T-helper 2 cell treated with Interferon-gamma antibody and Interleukin-4, amounts not matched to agents 5 μg/mL and 100 μg/mL, for 36 hours (primary cell): ENCODE measurements around the gene ANKRD6.

ENCODE experiments used
- DNase-seq: peaks from one replicate; pipeline ENCODE4 v3.0.0; 2021; ENCODE audit warnings: low spot score
- H3K27ac Mint-ChIP-seq: one replicate; pipeline ENCODE4 v1.8.0; 2021; ENCODE audit warnings: mild to moderate bottlenecking, mixed read lengths
- H3K27me3 Mint-ChIP-seq: one replicate; pipeline ENCODE4 v1.8.0; 2021; ENCODE audit warnings: low read depth, mixed read lengths
- H3K36me3 Mint-ChIP-seq: one replicate; pipeline ENCODE4 v1.8.0; 2021; ENCODE audit warnings: low read depth, mixed read lengths
- H3K4me1 Mint-ChIP-seq: one replicate; pipeline ENCODE4 v1.8.0; 2021; ENCODE audit warnings: low read depth, mixed read lengths
- H3K4me3 Mint-ChIP-seq: one replicate; pipeline ENCODE4 v1.8.0; 2022; ENCODE audit warnings: mild to moderate bottlenecking, moderate library complexity, mixed read lengths
- H3K9me3 Mint-ChIP-seq: one replicate; pipeline ENCODE4 v1.8.0; 2021; ENCODE audit warnings: mixed read lengths

ANKRD6 gene

GRCh38 chr6:89555806-89556205, 122.9 kb downstream of the ANKRD6 start:
- Mint-ChIP-seq H3K9me3 (no peaks in the 10 kb centered on the region), H3K4me3 (no peak overlapping the region), H3K4me1 (no peaks in the 10 kb centered on the region), H3K27ac (no peak overlapping the region), H3K27me3 (peaks cover 11% of the 10 kb centered on the region), H3K36me3 (no peaks in the 10 kb centered on the region)
- no peak for DNase-seq

- H3K27me3 Mint-ChIP-seq, result peaks cover 11% of the 10 kb centered on the region
- no peak for DNase-seq
- no peak overlapping the region for H3K27ac Mint-ChIP-seq
- no peak overlapping the region for H3K4me3 Mint-ChIP-seq
- no peaks in the 10 kb centered on the region for H3K36me3 Mint-ChIP-seq
- H3K9me3 Mint-ChIP-seq, result no peaks in the 10 kb centered on the region
- no peaks in the 10 kb centered on the region for H3K4me1 Mint-ChIP-seq
These were observed 126.5 kb downstream of the ANKRD6 start for GRCh38 chr6:89559487-89559886.

- H3K36me3 Mint-ChIP-seq, result no peaks in the 10 kb centered on the region
- H3K4me1 Mint-ChIP-seq, result no peaks in the 10 kb centered on the region
- DNase-seq, result no peak
- no peaks in the 10 kb centered on the region for H3K9me3 Mint-ChIP-seq
- H3K4me3 Mint-ChIP-seq, result no peak overlapping the region
- no peak overlapping the region for H3K27ac Mint-ChIP-seq
- H3K27me3 Mint-ChIP-seq, result no peaks in the 10 kb centered on the region
These were observed 129.4 kb downstream of the ANKRD6 start for GRCh38 chr6:89562093-89562973.

DNA sequence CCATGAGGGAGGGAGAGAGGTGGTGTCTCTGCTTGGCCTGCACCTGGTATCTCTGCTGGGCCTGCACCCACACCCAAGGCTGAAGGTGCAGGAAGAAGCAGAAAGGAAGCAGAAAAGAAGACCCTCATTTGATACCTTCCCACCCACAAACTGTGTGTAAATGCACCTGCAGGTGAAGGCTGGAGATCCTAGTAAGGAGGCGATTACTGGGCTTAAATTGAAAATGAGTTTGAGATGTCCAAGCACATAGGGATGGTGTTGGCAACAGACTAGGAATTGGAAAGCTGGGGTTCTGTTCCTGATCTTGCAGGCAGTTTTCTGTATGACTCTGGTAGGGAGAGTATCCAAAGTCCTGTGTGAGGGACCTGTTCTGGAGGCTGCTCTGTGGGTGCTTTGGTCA, 130.9 kb downstream of the ANKRD6 start:
- Mint-ChIP-seq H3K27ac (no peak overlapping the region), H3K9me3 (no peaks in the 10 kb centered on the region), H3K4me3 (no peak overlapping the region), H3K36me3 (no peaks in the 10 kb centered on the region), H3K4me1 (no peaks in the 10 kb centered on the region), H3K27me3 (no peaks in the 10 kb centered on the region)
- DNase-seq, result no peak

- Mint-ChIP-seq H3K4me1 (no peaks in the 10 kb centered on the region), H3K4me3 (no peak overlapping the region), H3K9me3 (no peaks in the 10 kb centered on the region), H3K36me3 (no peaks in the 10 kb centered on the region), H3K27ac (no peak overlapping the region), H3K27me3 (no peaks in the 10 kb centered on the region)
- no peak for DNase-seq
These were observed 131.9 kb downstream of the ANKRD6 start for GRCh38 chr6:89564752-89565427.

GRCh38 chr6:89566008-89566800, 133.3 kb downstream of the ANKRD6 start:
- no peaks in the 10 kb centered on the region for H3K4me1 Mint-ChIP-seq
- no peak overlapping the region for H3K4me3 Mint-ChIP-seq
- H3K9me3 Mint-ChIP-seq, result no peaks in the 10 kb centered on the region
- no peak for DNase-seq
- H3K27me3 Mint-ChIP-seq, result no peaks in the 10 kb centered on the region
- no peak overlapping the region for H3K27ac Mint-ChIP-seq
- no peaks in the 10 kb centered on the region for H3K36me3 Mint-ChIP-seq

DNA sequence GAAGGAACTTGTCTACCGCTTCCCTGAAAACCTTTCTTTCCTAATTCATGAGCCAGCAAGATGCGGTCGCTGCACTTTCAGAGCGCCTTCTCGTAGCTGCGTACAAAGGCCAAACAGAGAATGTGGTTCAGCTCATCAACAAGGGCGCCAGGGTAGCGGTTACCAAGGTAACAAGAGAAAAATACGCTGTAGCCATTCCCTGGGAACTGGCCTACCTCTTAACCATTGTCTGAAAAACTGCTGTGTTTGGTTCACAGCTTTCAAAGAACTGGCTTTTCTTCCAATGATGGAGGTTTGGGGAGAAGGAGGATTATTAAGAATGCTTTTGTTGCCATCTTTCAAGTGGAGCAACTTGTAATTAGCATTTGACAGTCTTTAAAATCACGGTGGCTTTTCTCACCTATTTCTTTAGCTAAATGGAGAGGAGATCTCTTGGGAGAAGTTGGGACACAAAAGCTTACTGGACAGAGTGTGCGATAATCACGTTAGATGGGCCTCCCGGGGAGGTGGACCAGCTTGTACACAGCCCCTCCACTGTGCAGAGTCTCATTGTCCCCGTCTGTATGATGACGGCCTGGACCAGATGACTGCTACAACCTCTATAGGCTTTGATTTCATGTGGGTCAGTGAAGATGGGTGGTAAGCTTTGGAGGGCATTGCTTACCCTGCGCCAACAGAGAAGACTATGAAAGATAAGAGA, 134.1 kb downstream of the ANKRD6 start:
- Mint-ChIP-seq H3K36me3 (no peaks in the 10 kb centered on the region), H3K4me1 (no peaks in the 10 kb centered on the region), H3K9me3 (no peaks in the 10 kb centered on the region)

GRCh38 chr6:89567630-89568390, 134.9 kb downstream of the ANKRD6 start:
- Mint-ChIP-seq H3K27me3 (no peaks in the 10 kb centered on the region), H3K4me1 (no peaks in the 10 kb centered on the region), H3K4me3 (no peak overlapping the region), H3K27ac (no peak overlapping the region), H3K9me3 (no peaks in the 10 kb centered on the region), H3K36me3 (no peaks in the 10 kb centered on the region)
- DNase-seq, result no peak

More for the DNA sequence above, 134.1 kb downstream of the ANKRD6 start:
- no peak overlapping the region for H3K4me3 Mint-ChIP-seq
- no peak for DNase-seq
- no peak overlapping the region for H3K27ac Mint-ChIP-seq
- H3K27me3 Mint-ChIP-seq, result no peaks in the 10 kb centered on the region

DNA sequence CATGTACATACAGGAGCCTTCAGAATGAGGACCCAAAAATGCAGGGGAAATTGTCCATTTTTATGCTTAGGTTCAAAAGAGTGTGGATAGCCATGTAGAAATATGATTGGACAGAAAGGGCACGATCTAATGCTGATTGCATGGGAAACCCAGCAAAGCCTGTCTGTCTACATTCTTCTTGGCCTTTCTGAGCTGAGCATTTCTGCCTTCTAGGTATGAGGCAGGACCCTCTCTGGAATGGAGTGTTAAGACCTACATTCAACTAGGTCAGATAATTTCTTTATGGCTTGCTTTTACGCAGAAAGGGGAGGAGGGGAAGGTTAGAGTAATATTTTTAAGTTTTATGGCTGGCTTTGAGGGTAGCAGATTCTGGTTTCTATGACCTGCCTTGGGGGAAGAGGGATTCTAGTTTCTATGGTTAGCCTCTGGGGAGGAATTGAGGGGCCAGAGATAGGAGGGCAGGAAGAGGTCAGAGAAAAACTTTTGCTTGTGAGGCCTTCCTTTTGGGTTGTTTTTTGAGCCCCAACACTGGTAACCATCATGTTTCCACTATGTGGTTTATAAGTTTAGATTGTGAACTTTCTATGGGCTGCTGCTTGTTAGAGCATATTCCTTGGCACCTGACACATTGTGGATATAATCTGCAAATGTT, 142.1 kb downstream of the ANKRD6 start:
- peaks cover 3% of the 10 kb centered on the region for H3K4me1 Mint-ChIP-seq
- no peaks in the 10 kb centered on the region for H3K36me3 Mint-ChIP-seq
- H3K4me3 Mint-ChIP-seq, result no peak overlapping the region
- DNase-seq, result no peak
- no peak overlapping the region for H3K27ac Mint-ChIP-seq
- peaks cover 6% of the 10 kb centered on the region for H3K27me3 Mint-ChIP-seq
- H3K9me3 Mint-ChIP-seq, result no peaks in the 10 kb centered on the region

DNA sequence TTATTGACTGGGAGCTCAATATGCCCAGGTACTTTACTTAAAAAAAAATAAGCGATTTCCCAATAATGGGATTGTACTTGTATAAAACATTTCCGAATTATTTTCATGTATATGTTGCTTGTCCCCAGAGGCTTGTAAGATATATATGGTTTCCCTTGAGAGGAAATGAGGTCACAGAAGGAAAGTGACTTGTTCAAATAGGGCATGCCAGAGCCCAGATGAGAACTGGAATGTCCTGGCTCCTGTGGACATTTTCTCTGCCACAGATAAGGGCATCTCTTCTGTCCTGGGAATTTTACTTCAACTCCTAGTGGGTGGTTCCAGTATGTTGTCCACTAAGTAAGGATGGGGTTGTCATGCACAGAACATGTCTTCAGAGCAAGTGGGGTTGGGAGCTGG, 142.6 kb downstream of the ANKRD6 start:
- H3K9me3 Mint-ChIP-seq, result no peaks in the 10 kb centered on the region
- peaks cover 6% of the 10 kb centered on the region for H3K27me3 Mint-ChIP-seq
- no peak overlapping the region for H3K27ac Mint-ChIP-seq
- H3K36me3 Mint-ChIP-seq, result no peaks in the 10 kb centered on the region
- no peak for DNase-seq
- H3K4me3 Mint-ChIP-seq, result no peak overlapping the region
- H3K4me1 Mint-ChIP-seq, result peaks cover 3% of the 10 kb centered on the region

- Mint-ChIP-seq H3K36me3 (no peaks in the 10 kb centered on the region), H3K9me3 (no peaks in the 10 kb centered on the region)
These were observed 148.2 kb downstream of the ANKRD6 start for GRCh38 chr6:89580997-89581666.

DNA sequence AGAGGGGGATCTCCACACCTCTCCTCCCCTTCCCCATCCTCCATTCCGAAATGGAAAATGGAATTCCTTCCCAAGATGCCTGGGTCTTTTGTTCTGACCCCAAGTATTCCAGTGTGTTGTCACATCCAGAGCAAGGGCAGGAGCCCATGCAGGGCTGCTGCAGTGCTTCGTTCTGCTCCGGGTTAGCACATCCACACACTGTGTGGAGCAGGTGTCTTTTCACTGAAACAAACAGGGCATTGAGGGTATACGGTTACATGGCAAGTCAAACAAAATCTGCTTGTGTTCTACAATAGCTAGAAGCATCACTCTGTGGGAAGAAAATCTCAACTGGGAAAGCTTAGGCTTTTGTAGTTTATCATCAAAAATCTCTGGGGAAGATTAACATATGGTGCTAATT, 148.7 kb downstream of the ANKRD6 start:
- no peak for DNase-seq
- Mint-ChIP-seq H3K27ac (no peak overlapping the region), H3K4me1 (no peaks in the 10 kb centered on the region), H3K36me3 (no peaks in the 10 kb centered on the region), H3K9me3 (no peaks in the 10 kb centered on the region), H3K27me3 (peaks cover 9% of the 10 kb centered on the region), H3K4me3 (no peak overlapping the region)

More at GRCh38 chr6:89580997-89581666, 148.2 kb downstream of the ANKRD6 start:
- Mint-ChIP-seq H3K4me1 (no peaks in the 10 kb centered on the region), H3K27ac (no peak overlapping the region), H3K4me3 (no peak overlapping the region), H3K27me3 (peaks cover 9% of the 10 kb centered on the region)
- DNase-seq, result no peak
